Esophagus squamous epithelium (tissue), 5 donors: ENCODE measurements around the gene FIG4. TPM values are rescaled to one million over a fixed set of nuclear protein-coding genes. Genes with fewer than 3 reads are reported as not detected.

Experiments
- DNase-seq: peaks from one replicate; lab custom pipeline; 2025; lab: John Stamatoyannopoulos, UW
- H3K27ac ChIP-seq, 4 donors: fragments of 200-600 bp; sonication (generic); one replicate each; pipeline ENCODE4 v1.5.1; 2016 to 2019; ENCODE audit warnings: mild to moderate bottlenecking in 1 of 4
- H3K27me3 ChIP-seq, 4 donors: fragments of 200-600 bp; sonication (generic); 1 replicate in 3 of 4; 2 replicates in 1 of 4; pipeline versions ENCODE4 v1.5.1 to v1.6.0; 2017 to 2021; ENCODE audit warnings: antibody characterized with exemption in 1 of 4
- H3K36me3 ChIP-seq, 3 donors: fragments of 200-600 bp; sonication (generic); one replicate each; pipeline ENCODE4 v1.5.1; 2016 to 2019
- H3K4me1 ChIP-seq, 3 donors: fragments of 200-600 bp; sonication (generic); one replicate each; pipeline ENCODE4 v1.5.1; 2017 to 2019
- H3K4me3 ChIP-seq, 4 donors: fragments of 200-600 bp; sonication (generic); 1 replicate in 3 of 4; 2 replicates in 1 of 4; pipeline ENCODE4 v1.5.1; 2016 to 2019; ENCODE audit warnings: mild to moderate bottlenecking in 2 of 4, moderate library complexity in 1 of 4
- H3K9me3 ChIP-seq, 3 donors: fragments of 200-600 bp; sonication (generic); one replicate each; pipeline ENCODE4 v1.5.1; 2016 to 2019
- CTCF ChIP-seq, 6 experiments: fragments of 450-650 bp in 4 of 6; fragments of 200-600 bp in 2 of 6; sonication (generic) in 2 of 6; IDR thresholded peaks; one replicate each; pipeline ENCODE4 v1.5.1; 2016 to 2019; ENCODE audit warnings: antibody characterized with exemption in 6 of 6, mild to moderate bottlenecking in 4 of 6, moderate library complexity in 4 of 6
- POLR2A ChIP-seq, 4 donors: fragments of 450-650 bp; IDR thresholded peaks; one replicate each; pipeline ENCODE4 v1.6.1; 2017; ENCODE audit warnings: antibody characterized with exemption in 4 of 4, mild to moderate bottlenecking in 4 of 4, moderate library complexity in 3 of 4
- WGBS, 2 donors: methylation state at CpG; one replicate each; pipeline ENCODE4 v1.1.5; 2018; 5-methylcytosine and 5-hydroxymethylcytosine counted together
- intact Hi-C: fragments of 100-400 bp; cut with DNase I; formaldehyde crosslinking; loops from one replicate; pipeline ENCODE4 v1.15.0; 2022
- total RNA-seq, 4 donors: library from RNA; depleted of rRNA; stranded (reverse); fragments of >200 nt; gene quantifications; one replicate each; pipeline ENCODE4 v1.1.0, GENCODE V29; 2016
- donor health status: DM: yes; HTN: yes; CAD: no.

The FIG4 gene
- total RNA-seq, 4 donors from 2014 or later, result 7.0 to 11.3 (median 9.1) TPM

GRCh38 chr6:109762166-109762565 lies 71.1 kb downstream of the FIG4 start:
- H3K4me1 ChIP-seq, result peaks cover 0 to 7% (median 0%) of the 10 kb centered on the region in 3 donors
- TF ChIP-seq CTCF (IDR thresholded peaks at IDR 0.05) (no peak), POLR2A (IDR thresholded peaks at IDR 0.05) (no peak)
- no peak overlapping the region for H3K27ac ChIP-seq
- WGBS, 2 donors, result 96 to 100% methylated on average over 2 of the region's 2 CpGs
- no peaks in the 10 kb centered on the region for H3K27me3 ChIP-seq
- H3K9me3 ChIP-seq, result no peaks in the 10 kb centered on the region
- no peak for DNase-seq
- intact Hi-C loops, result no loop called here
- peaks cover 0 to 59% (median 0%) of the 10 kb centered on the region in 3 donors for H3K36me3 ChIP-seq
- no peak overlapping the region for H3K4me3 ChIP-seq

- no peak for TF ChIP-seq CTCF (IDR thresholded peaks at IDR 0.05)
- TF ChIP-seq POLR2A (IDR thresholded peaks at IDR 0.05), result no peak
- WGBS, 2 donors, result 48 to 89% methylated on average over 1 of the region's 1 CpG
- intact Hi-C loops, result no loop called here
- no peak for DNase-seq
- H3K27ac ChIP-seq, result no peak overlapping the region
- no peak overlapping the region for H3K4me3 ChIP-seq
- peaks cover 0 to 59% (median 0%) of the 10 kb centered on the region in 3 donors for H3K36me3 ChIP-seq
- no peaks in the 10 kb centered on the region for H3K27me3 ChIP-seq
- peaks cover 0 to 7% (median 0%) of the 10 kb centered on the region in 3 donors for H3K4me1 ChIP-seq
- no peaks in the 10 kb centered on the region for H3K9me3 ChIP-seq
Observed at GRCh38 chr6:109762769-109763441, 71.8 kb downstream of the FIG4 start.

GRCh38 chr6:109766167-109766566 lies 75.1 kb downstream of the FIG4 start:
- Histone ChIP-seq H3K27ac (no peak overlapping the region), H3K36me3 (peaks cover 0 to 71% (median 0%) of the 10 kb centered on the region in 3 donors), H3K9me3 (no peaks in the 10 kb centered on the region), H3K27me3 (no peaks in the 10 kb centered on the region), H3K4me1 (no peaks in the 10 kb centered on the region), H3K4me3 (no peak overlapping the region)
- 86 to 98% methylated on average over 3 of the region's 3 CpGs for WGBS, 2 donors
- intact Hi-C loops, result no loop called here
- DNase-seq, result no peak
- TF ChIP-seq CTCF (IDR thresholded peaks at IDR 0.05), result no peak
- no peak for TF ChIP-seq POLR2A (IDR thresholded peaks at IDR 0.05)

- 78 to 91% methylated on average over 3 of the region's 3 CpGs for WGBS, 2 donors
- no peaks in the 10 kb centered on the region for H3K27me3 ChIP-seq
- intact Hi-C loops, result no loop called here
- no peaks in the 10 kb centered on the region for H3K9me3 ChIP-seq
- H3K36me3 ChIP-seq, result peaks cover 0 to 62% (median 0%) of the 10 kb centered on the region in 3 donors
- no peak overlapping the region for H3K27ac ChIP-seq
- DNase-seq, result no peak
- no peak overlapping the region for H3K4me3 ChIP-seq
- no peak for TF ChIP-seq POLR2A (IDR thresholded peaks at IDR 0.05)
- no peak for TF ChIP-seq CTCF (IDR thresholded peaks at IDR 0.05)
- H3K4me1 ChIP-seq, result no peaks in the 10 kb centered on the region
Observed at GRCh38 chr6:109767961-109768360, 76.9 kb downstream of the FIG4 start.

- H3K4me1 ChIP-seq, result no peaks in the 10 kb centered on the region
- peaks cover 0 to 57% (median 0%) of the 10 kb centered on the region in 3 donors for H3K36me3 ChIP-seq
- H3K27me3 ChIP-seq, result no peaks in the 10 kb centered on the region
- WGBS, 2 donors, result 66 to 94% methylated on average over 2 to 5 of the region's 5 CpGs
- H3K27ac ChIP-seq, result no peak overlapping the region
- H3K9me3 ChIP-seq, result no peaks in the 10 kb centered on the region
- intact Hi-C loops, result no loop called here
- no peak overlapping the region for H3K4me3 ChIP-seq
- DNase-seq, result no peak
- TF ChIP-seq POLR2A (IDR thresholded peaks at IDR 0.05) (no peak), CTCF (IDR thresholded peaks at IDR 0.05) (no peak)
Observed at GRCh38 chr6:109768485-109768884, 77.4 kb downstream of the FIG4 start.
